ENCODE results near the gene ZBTB32. TPM values are rescaled to one million over a fixed set of nuclear protein-coding genes. Genes with fewer than 3 reads are reported as not detected.
A peak's percentile ranks its signal among the peaks of the same experiment; 100 is the strongest.

Gene ZBTB32
- polyA plus RNA-seq, 4 donors = 0.27 to 0.63 (median 0.49) TPM

DNA sequence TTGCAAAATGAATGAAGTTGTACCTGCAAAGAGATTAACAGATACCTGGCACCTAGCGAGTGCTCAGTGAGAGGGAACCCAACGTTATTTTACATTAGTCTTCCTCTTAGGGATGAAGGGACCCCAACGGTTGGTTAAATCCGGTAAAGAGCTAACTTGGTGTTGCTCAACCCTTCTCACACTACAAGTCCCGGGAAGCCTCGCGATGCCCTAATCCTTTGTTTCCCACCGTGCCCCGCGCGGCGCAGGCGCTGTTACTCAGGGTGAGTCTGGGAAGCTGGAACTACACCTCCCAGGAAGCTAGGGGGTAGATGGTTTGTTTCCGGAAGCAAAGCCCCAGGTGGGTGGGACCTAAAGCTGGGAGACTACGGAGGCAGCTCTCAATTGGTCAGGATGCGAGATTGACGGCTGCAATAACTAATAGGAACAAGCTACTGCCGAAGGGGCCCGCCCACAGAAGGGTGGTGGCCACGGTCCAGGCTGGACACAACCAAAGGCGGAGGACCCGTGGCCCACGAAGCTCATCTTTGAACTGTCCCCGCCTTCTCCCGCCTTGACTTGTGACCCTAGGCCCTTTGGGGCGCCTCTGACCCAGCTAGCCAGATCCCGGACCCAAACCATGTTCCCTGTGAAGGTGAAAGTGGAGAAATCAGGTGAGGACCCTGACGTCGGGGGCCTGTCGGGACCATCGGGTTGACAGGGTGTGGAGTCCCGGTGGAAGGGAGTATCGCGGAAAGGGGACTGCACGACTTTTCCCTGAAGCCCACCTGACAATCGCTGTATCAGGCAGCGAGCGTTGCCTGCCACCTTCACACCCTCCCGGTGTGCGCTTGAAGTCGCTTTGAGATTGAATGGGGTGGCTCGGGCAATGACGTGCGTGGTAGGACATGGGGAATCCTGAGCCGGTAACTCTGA, 44.0 kb downstream of the ZBTB32 start, which contains the start of gene LIN37:
Gene LIN37 (plus strand): TSS at position 471 of the 915 bp plus-strand sequence. CDS start 149 bp downstream, at position 620.
- peak; percentile 98 to 99 (median 98) for DNase-seq (ENCODE audit: low read depth in 4 of 4, low spot score in 3 of 4)

DNA sequence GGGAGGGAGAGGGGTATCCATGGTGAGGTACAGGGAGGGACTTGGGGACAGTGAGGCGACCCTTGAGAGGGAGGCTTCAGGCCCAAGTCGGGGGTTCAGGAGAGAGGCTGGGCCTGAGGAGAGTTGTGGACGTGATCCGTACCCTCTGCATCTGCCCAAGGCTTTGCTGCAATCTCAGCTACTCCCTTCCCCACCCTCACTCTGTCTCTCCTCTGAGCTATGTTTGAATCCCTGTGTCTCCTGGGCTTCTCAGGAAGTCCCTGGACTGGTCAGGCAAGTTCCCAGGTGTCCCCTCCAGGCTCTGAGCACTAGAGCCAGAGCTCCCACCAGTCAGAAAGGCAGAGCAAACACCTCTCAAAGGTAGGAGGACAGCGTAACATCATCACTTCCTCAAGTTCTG, 45.8 kb downstream of the ZBTB32 start:
- DNase-seq (ENCODE audit: low read depth in 4 of 4, low spot score in 3 of 4) = no peak

DNA sequence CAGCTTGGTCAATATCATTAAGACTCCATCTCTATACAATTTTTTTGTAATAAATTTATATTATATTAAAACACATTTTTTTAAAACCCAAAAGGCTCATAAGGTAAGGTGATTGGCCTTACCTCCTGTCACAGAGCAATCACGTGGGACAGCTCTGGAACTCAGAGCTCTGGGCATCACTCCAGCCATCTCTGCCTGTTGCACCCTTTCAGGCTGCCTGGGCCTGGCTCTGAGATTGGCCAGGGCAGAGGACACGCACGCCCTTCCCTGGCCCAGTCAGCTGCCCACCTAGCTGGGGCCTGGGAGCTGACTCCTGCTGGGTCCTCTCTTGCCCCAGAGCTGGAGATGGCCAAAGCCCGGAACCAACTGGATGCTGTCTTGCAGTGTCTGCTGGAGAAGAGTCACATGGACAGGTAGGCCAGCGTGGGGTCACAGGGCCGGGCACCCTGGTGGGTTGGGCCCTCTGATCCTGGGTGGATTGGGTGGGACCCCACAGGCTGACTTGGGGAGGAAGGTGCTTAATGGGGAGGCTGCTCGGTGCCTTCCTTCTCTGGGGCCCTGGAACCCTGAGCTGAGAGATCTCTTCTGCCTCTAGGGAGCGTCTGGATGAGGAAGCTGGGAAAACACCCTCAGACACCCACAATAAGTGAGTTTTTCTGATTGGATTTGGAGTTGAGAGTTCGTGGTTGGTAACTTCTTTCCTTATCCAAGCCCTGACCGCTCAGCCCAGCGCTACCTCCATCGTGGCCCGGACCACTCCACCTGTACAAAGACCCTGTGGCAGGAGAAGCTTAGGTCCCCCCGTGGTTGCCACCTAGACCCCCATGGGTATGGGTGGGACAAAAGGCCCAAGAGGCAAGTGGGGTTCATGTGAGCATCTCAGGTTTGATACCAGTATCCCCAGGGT, 47.7 kb downstream of the ZBTB32 start:
- no peak for DNase-seq (ENCODE audit: low read depth in 4 of 4, low spot score in 3 of 4)

DNA sequence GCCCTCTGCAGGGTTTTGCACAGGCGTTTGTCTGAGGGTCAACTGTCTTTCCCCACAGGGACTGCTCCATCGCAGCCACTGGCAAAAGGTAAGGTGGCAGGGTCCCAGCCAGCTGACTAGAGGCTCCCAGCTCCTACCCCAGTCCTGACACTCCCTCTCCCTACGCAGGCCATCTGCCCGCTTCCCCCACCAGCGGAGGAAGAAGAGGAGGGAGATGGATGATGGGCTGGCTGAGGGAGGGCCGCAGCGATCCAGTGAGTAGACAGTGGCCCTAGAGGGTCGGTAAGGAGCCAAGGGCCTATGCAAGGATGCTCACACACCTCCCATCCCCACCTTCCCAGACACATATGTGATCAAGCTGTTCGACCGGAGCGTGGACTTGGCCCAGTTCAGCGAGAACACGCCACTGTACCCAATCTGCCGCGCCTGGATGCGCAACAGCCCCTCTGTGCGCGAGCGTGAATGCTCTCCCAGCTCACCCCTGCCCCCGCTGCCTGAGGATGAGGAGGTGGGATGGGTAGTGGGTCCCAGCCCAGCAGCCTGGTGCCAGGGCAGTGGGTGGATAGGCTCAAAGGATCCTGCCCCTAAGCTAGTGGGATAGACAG, 48.5 kb downstream of the ZBTB32 start:
- DNase-seq (ENCODE audit: low read depth in 4 of 4, low spot score in 3 of 4) = no peak

DNA sequence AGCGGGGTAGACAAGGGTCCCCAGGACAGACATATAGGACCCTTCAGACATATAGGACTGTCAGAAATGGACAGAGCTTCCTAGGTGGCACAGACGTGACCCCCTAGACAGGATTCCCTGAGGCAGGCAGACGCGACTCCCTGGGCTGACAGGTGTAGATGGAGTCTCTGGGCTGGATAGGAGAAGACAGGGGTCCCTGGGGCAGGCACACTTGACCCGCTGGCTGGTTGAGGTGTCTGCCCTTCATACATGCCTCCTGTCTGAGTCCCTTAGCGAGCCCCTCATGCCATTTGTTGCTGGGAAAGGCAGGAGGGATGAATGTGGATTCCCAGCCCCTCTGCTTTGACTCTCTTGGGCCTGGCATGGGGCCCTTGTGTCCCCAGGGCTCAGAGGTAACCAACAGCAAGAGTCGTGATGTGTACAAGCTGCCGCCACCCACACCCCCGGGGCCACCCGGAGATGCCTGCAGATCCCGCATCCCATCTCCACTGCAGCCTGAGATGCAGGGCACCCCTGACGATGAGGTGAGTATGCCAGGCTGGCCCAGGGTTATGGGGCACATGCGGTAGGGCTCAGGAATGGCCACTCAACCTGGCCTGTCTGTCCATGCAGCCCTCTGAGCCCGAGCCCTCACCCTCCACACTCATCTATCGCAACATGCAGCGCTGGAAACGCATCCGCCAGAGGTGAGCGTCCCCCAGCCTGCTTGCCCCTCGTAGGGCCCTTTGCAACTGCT, 49.4 kb downstream of the ZBTB32 start:
- no peak for DNase-seq (ENCODE audit: low read depth in 4 of 4, low spot score in 3 of 4)

DNA sequence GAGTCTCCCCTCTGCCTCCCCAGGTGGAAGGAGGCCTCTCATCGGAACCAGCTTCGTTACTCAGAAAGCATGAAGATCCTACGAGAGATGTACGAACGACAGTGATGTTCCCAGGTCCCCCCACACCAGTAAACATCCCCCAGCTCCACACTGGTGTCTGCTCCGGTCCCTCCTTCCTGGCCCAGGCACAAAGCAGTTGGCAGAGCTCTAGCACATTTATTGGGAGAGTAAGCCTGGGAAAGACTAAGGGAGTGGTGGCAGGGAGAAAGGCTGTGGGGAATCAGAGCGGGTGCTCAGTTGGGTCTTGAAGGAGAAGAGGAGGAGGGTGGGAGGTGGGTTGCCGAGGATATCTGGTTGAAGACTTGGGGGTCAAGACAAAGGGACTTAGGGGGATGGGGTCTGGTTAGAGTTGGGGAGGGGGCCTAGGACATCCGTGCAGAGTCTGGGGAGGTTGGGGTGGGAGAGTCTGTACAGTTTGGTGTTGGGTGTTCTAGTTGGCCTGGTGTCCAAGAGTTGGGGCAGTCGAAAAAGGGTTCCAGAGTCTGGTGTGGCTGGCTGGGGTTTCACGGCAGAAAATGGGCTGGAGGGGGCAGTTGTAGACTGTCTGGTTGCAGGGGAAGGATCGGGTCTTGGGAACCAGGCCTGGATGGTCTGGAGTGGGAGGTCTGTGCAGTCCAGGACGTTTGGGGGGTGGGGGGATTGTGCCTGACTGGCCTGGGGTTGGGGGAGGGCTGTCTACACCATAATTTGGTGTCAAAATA, 50.2 kb downstream of the ZBTB32 start:
- DNase-seq (ENCODE audit: low read depth in 4 of 4, low spot score in 3 of 4) = no peak

DNA sequence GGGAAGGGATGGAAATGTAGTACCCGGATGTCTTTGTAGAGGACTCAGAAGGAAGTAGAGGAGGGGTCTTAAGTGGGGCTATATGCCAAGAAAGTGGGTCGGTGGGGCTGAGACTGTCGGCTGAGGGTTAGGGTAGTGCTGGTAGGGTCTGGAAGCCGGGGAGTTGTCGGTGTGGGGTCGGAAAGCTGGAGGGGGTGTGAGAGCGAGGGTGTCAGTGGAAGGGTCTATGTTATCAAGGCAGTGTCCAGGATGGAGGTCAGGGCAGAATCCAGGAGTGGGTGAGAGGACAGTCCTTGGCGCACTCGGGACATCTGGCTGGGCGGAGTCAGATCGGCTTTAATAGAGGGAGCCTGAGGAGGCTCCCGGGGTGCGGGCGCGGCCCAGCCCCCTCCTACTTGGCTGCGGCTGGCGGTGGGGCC, 50.8 kb downstream of the ZBTB32 start:
- DNase-seq (ENCODE audit: low read depth in 4 of 4, low spot score in 3 of 4) = no peak

DNA sequence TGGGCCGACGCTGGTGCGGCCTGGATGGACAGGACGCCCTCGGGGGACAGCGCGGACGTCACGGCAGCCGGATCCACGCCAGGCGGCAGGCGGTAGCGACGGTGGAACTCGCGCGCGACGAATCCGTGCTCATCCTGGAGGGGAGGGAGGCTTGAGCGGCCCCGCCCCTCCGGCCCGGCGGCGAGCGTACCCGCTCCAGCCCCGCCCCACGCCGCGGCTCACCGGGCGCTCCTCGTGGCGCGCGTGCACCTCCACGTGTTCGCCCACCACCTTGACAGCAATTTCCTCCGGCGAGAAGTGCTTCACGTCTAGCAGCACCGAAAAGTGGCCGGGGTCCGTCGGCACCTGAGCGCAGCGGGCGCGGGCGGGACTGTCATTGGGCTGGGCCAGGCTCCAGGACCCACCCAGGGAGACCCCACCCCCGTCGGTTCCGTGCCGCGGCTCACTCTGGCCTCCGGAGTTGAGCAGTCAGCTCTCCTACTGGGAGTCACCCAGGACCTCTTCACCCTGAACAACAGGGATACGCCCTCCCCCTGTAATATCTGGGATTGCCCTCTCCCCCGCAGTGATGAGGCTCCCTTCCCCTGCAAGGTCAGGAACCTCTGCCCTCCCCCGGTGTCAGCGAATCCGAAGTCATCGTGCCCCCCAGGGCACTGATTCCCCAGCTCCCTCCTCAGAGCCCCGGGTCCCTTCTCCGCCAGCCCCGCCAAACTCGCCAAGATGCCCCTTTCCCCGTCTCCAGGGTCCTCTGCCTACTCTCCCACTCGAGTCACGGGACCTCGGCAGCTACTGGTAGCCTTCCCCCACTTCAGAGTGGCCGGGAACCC, 51.4 kb downstream of the ZBTB32 start:
- DNase-seq (ENCODE audit: low read depth in 4 of 4, low spot score in 3 of 4) = no peak

DNA sequence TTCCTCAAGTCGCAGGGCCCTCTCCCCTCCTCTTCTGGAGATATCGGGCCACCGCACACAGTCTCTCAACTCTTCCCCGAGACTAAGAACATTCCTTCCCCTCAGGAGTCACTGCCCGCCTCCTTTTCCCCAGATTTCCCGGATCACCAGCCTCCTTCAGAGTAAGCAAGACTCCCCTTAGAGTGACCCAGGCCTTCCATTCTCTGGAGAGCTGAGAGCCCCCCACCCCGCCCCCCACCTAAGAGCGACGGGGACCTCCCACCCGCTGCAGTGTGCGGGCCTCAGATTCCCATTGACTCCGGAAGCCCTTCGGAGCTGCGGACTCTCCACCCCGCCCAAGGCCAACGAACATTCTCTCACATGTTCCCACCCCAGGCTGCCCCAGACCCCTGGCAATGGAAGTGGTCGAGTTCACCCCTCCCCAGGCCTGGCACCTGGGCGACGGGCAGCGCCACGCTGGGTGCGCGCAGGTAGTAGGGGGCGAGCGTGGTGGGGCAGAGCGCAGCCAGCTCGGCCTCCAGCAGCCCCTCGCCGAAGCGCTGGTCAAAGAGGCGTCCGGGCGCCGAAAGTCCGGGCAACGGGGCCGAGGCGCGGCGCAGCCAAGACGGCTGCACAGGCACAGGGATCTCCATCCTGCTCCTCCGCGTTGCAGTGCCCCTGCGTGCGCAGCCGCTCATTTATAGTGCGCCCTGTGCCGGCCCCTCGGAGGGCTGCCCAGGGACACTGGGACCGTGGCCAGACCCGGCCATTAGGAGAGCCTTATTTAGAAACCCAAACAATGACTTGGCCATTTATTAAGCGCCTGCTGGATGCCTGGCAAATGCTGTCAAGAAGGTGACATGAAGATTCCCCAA, 52.2 kb downstream of the ZBTB32 start, which contains the start of gene HSPB6:
Gene HSPB6 (minus strand): TSS at position 653 of the 854 bp plus-strand sequence. CDS start 21 bp downstream, at position 632.
- DNase-seq (ENCODE audit: low read depth in 4 of 4, low spot score in 3 of 4) = no peak

DNA sequence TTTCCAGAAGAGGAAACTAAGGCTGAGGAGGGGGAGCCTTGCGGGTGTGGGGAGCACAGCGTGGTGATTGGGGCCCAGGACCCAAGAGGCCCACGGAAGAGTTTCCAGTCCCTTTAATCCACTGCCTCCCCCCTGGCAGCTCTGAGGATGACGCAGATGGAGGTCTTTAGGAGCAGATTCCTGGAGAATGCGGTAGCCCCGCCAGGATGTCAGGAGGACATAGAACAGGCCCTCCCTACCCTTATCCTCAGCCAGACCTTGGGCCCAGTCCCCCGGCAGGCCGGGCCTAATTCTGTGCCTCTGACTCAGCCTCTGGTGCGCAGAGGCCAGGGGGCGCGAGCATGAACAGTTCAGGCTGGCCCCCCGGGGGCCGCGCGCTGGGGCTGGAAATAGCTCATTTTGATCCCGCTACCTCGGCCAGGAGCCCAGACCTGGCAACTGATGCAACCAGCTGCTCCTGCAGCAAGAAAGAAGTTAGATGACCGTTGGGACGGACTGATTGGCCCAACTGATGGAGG, 52.9 kb downstream of the ZBTB32 start:
- no peak for DNase-seq (ENCODE audit: low read depth in 4 of 4, low spot score in 3 of 4)

DNA sequence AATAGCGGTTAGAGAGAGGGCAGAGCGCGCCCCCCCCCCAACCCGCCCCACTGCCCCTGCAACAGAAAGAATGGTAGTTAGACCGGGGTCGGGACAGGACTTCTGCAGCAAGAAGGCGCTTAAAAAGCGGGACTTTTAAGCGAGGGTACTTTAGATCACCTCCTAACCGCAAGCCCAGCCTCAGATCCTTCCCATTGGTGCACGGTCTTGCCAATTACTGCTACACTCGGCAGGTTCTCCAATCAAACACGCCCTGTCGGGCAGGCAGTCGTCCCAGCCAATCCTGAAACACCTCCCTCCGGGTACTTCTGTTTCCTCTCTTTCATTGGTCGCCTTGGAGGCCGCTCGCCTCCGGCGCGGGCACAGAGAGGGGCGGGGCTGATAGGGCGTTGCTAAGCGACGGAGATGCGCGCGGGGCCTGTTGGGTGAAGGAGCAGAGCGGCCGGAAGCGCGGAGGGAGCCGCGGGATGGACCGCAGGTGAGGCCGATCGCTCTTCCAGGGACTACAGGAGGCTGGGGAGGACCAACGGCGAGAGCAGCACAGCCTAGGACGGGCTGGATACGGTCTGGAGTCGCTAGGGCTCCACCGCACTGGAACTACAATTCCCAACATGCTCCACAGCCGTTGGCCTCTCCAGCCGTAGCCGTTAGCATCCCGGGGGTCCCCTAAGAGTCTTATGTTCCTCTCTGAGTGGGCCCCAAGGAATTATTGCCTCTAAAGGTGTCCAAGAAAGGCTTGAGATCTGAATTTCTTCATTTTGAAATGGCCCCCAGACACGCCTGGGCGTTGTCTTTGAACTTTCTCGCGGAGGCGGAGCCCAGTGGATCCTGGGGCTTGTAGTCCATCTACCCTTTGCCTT, 53.6 kb downstream of the ZBTB32 start, which contains the start of gene PROSER3:
Gene PROSER3 (plus strand): TSS at position 428 of the 860 bp plus-strand sequence. CDS start 40 bp downstream, at position 468.
- DNase-seq (ENCODE audit: low read depth in 4 of 4, low spot score in 3 of 4) = peak; percentile 97 to 99 (median 98)

DNA sequence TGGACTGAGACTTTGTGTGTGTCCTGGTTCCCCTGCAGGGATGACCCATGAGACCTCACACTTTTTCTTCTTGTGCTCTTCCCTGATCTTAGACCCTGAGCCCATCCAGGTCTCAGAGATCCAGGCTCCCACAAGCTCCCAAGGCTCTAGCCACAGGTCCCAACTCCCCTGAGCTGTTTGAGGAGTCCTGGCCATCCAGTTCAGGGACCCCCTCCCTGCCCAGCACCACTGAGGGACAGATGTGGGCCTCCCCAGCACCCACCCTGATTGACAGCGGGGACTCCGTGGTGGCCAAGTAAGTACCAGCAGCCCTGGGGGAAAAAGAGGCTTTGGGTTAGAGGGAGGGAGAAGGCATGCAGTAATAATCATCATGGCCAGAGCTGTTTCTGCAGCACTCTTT, 55.3 kb downstream of the ZBTB32 start:
- no peak for DNase-seq (ENCODE audit: low read depth in 4 of 4, low spot score in 3 of 4)

DNA sequence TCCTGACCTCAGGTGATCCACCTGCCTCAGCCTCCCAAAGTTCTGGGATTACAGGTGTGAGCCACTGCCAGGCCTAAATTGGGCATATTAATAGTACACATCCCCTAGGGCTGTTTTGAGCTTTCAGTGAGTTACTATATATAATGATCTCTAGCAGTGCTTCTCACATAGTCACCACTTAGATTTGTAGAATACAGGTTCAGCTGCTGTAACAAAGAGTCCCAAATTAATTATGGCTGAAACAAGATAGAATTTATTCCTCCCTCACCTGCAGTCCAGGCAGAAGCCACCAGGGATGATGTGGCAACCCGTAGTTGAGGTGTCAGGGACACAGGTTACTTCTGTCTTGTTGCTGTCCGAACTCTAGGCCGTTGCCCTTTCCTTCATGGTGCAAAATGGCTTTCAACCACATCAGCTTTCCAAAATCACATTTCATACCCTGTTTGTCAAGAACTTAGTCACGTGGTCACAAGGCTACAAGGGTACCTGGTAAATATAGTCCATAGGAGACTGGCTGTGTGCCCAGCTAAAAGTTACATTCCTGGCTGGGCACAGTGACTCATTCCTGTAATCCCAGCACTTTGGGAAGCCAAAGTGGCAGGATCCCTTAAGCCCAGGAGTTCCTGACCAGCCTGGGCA, 56.5 kb downstream of the ZBTB32 start:
- DNase-seq (ENCODE audit: low read depth in 4 of 4, low spot score in 3 of 4) = no peak

DNA sequence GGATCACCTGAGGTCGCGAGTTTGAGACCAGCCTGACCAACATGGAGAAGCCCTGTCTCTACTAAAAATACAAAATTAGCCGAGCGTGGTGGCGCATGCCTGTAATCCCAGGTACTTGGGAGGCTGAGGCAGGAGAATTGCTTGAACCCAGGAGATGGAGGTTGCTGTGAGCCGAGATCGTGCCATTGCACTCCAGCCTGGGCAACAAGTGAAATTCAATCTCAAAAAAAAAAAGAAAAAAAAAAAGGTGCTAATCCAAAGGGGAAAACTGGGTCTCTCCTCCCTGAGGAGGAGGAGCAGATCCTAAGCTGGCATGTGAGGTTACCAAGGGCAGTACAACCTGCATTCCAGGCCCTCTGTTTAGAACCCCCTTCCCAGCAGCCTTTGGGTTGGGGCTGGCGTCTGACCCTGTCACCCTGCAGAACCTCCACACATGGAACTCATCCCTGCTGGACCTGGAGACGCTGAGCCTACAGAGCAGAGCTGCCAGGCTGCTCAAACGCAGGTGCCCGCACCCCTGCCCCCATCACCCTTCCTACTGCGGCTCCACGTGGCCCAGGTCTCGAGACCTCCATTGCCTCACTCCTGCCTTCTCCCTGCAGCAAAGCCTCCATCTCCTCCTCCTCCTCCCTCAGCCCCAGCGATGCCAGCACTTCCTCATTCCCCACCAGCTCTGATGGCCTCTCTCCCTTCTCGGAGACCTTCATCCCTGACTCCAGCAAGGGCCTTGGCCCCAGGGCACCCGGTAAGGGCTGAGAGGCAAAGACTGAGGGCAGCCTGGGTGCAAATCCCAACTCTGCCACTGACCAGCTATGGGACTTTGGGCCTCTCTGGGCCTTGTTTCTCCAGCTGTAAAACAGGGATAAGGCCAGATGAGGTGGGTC, 60.3 kb downstream of the ZBTB32 start:
- no peak for DNase-seq (ENCODE audit: low read depth in 4 of 4, low spot score in 3 of 4)

Measured in left renal pelvis (tissue), 4 donors.